Endothelial cell of umbilical vein (primary cell): ENCODE measurements around the gene CNOT6L.

Experiments used
- CTCF ChIP-seq, 2 donors: IDR thresholded peaks; 1 replicate in 1 of 2; 2 replicates in 1 of 2; pipeline ENCODE4 v1.5.1; 2011; ENCODE audit warnings: low read length in 2 of 2, mild to moderate bottlenecking in 2 of 2, moderate library complexity in 2 of 2, control low read depth in 1 of 2, inconsistent platforms in 1 of 2, low read depth in 1 of 2; ENCODE audit not compliant: insufficient read depth in 1 of 2; ENCODE audit errors: extremely low read depth in 1 of 2
- EZH2 ChIP-seq: IDR thresholded peaks from 2 replicates; pipeline ENCODE4 v1.6.1; 2012; ENCODE audit warnings: borderline replicate concordance, low read depth, mild to moderate bottlenecking, moderate library complexity, low read length, inconsistent platforms; ENCODE audit not compliant: severe bottlenecking
- POLR2A ChIP-seq: IDR thresholded peaks from 2 replicates; pipeline ENCODE4 v1.6.1; 2012; ENCODE audit warnings: low read depth, mild to moderate bottlenecking, control low read depth, low read length
- TF ChIP-seq, protein P1 (sequence below): IDR thresholded peaks from 2 replicates; pipeline ENCODE4 v1.6.1; 2011; ENCODE audit not compliant: insufficient read depth, insufficient read length

DNA sequence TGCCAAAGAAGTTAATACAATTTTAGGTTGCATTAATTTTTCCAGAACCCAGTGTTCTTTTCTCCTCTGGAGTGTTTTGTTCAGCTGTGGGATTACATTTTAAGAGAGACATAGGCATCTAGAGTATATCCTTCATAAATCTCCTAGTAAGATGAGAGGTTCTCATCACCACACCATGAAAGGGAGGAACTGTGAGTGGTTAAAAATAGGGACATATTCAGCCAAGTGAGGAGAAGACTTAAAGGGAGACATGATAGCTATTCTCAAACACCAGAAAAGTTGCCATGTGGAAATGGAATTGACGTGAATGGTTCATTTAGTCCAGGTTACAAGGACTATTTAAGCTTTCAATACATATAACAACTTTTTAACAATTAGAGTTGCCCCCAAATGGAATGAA is 37.0 kb upstream of the CNOT6L start:
- no peak for TF ChIP-seq CTCF (IDR thresholded peaks at IDR 0.05; ENCODE audit: extremely low read depth in 1 of 2, insufficient read depth in 1 of 2, low read depth in 1 of 2, low read length in 2 of 2)
- TF ChIP-seq POLR2A, result no peak
- TF ChIP-seq, protein P1, sequence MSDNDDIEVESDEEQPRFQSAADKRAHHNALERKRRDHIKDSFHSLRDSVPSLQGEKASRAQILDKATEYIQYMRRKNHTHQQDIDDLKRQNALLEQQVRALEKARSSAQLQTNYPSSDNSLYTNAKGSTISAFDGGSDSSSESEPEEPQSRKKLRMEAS, result no peak
- no peak for TF ChIP-seq EZH2
